PC-9 (cell line): Measurements from ENCODE around the gene BEST3. TPM values are rescaled to one million over a fixed set of nuclear protein-coding genes. Genes with fewer than 3 reads are reported as not detected.

Experiments
- Bru-seq: library from RNA; stranded (reverse); fragments of 400-500 nt; gene quantifications from one replicate; lab custom pipeline; 2021; lab: Mats Ljungman, UMichigan
- BruChase-seq, 2 experiments: library from RNA; stranded (reverse); fragments of 400-500 nt; gene quantifications; one replicate each; lab custom pipeline; 2021; lab: Mats Ljungman, UMichigan
- BruUV-seq: library from RNA; stranded (reverse); fragments of 400-500 nt; replicated peaks from 2 replicates; lab custom pipeline; 2021; lab: Mats Ljungman, UMichigan
- CTCF ChIA-PET: fragments of 300-600 bp; sonication (Branson Sonifier 250); formaldehyde crosslinking; loops from one replicate; lab custom pipeline; 2022; ENCODE audit warnings: antibody characterized with exemption; lab: Charles Lee
- POLR2A ChIA-PET: fragments of 300-600 bp; sonication (Branson Sonifier 250); formaldehyde crosslinking; loops from one replicate; lab custom pipeline; 2022; ENCODE audit warnings: antibody characterized with exemption; ENCODE audit not compliant: unreplicated experiment; lab: Charles Lee
- DNase-seq, 2 experiments: peaks; one replicate each; pipeline versions ENCODE4 v3.0.0 to v3.0.0-alpha.2; 2015 to 2022; ENCODE audit warnings: mixed read lengths in 1 of 2
- H2AFZ ChIP-seq: fragments of 200-600 bp; sonication (generic); 2 replicates; pipeline ENCODE4 v1.8.1; 2017; ENCODE audit warnings: antibody characterized with exemption
- H3F3A ChIP-seq: fragments of 200-600 bp; sonication (generic); 2 replicates; pipeline ENCODE4 v1.8.1; 2017; ENCODE audit warnings: antibody characterized with exemption, mild to moderate bottlenecking, low read depth; ENCODE audit not compliant: insufficient read depth
- H3K27ac ChIP-seq: fragments of 200-600 bp; sonication (generic); 2 replicates; pipeline ENCODE4 v1.6.1; 2016; ENCODE audit warnings: mixed run types
- H3K27me3 ChIP-seq: fragments of 200-600 bp; sonication (generic); 2 replicates; pipeline ENCODE4 v1.6.1; 2016; ENCODE audit warnings: low read depth, mixed run types; ENCODE audit not compliant: insufficient read depth
- H3K36me3 ChIP-seq: fragments of 200-600 bp; sonication (generic); 2 replicates; pipeline ENCODE4 v1.6.1; 2016; ENCODE audit warnings: low read depth, mixed run types
- H3K4me1 ChIP-seq: fragments of 200-600 bp; sonication (generic); replicated peaks from 2 replicates; pipeline ENCODE4 v1.6.1; 2016; ENCODE audit warnings: mixed run types; ENCODE audit not compliant: insufficient read depth
- H3K4me2 ChIP-seq: fragments of 200-600 bp; sonication (generic); 2 replicates; pipeline ENCODE4 v1.6.1; 2017; ENCODE audit warnings: mixed run types
- H3K4me3 ChIP-seq: fragments of 200-600 bp; sonication (generic); 2 replicates; pipeline ENCODE4 v1.6.1; 2016; ENCODE audit warnings: mixed run types
- H3K79me2 ChIP-seq: fragments of 200-600 bp; sonication (generic); 2 replicates; pipeline ENCODE4 v1.6.1; 2017; ENCODE audit warnings: low read depth, mixed run types
- H3K9me2 ChIP-seq: fragments of 200-600 bp; sonication (generic); 2 replicates; pipeline ENCODE4 v1.8.1; 2017; ENCODE audit warnings: mild to moderate bottlenecking; ENCODE audit not compliant: insufficient read depth
- H3K9me3 ChIP-seq: fragments of 200-600 bp; sonication (generic); 2 replicates; pipeline ENCODE4 v1.8.1; 2016; ENCODE audit warnings: low read depth; ENCODE audit not compliant: insufficient read depth
- H4K20me1 ChIP-seq: fragments of 200-600 bp; sonication (generic); 2 replicates; pipeline ENCODE4 v1.8.1; 2017; ENCODE audit not compliant: insufficient read depth
- CTCF ChIP-seq: fragments of 200-600 bp; sonication (generic); conservative IDR thresholded peaks from 2 replicates; pipeline ENCODE4 v1.6.1; 2017; ENCODE audit warnings: mixed run types, antibody characterized with exemption, mild to moderate bottlenecking, moderate library complexity
- EZH2 ChIP-seq: fragments of 200-600 bp; sonication (generic); IDR thresholded peaks from 2 replicates; pipeline ENCODE4 v1.8.0; 2017; ENCODE audit warnings: antibody characterized with exemption, low read depth
- intact Hi-C: fragments of 100-400 bp; cut with micrococcal nuclease; formaldehyde crosslinking; loops from one replicate; pipeline ENCODE4 v1.10.0; 2022; ENCODE audit not compliant: unreplicated experiment
- long read RNA-seq: library from polyadenylated mRNA; stranded (forward); transcript quantifications from one replicate; pipeline ENCODE4 v2.0.0, GENCODE V29; 2022
- total RNA-seq: library from RNA; stranded (reverse); gene quantifications from 2 replicates; pipeline ENCODE4 v1.2.3, GENCODE V29; 2021

Gene BEST3
- total RNA-seq, result 0.17 TPM in 1 of 2 replicates, not detected in the other
- Bru-seq, nascent RNA, result percentile 21 among the genes with signal in this experiment
- BruChase-seq, experiment 1, labeled RNA remaining after a 2-hour chase, result percentile 13 among the genes with signal in this experiment
- BruChase-seq, experiment 2, labeled RNA remaining after a 6-hour chase, result percentile 17 among the genes with signal in this experiment
- long read RNA-seq, partial matches to known transcripts, result 1 of 1 reads
- long read RNA-seq, other reads (novel, unspliced or antisense), result 0 of 1 reads

- intact Hi-C loops, result no loop called here
- Histone ChIP-seq H3K9me3 (no peaks in the 10 kb centered on the region), H3K27me3 (no peaks in the 10 kb centered on the region), H3K36me3 (no peaks in the 10 kb centered on the region), H2AFZ (no peak within 1 kb of the TSS), H3F3A (no peaks in the 10 kb centered on the region), H3K9me2 (no peaks in the 10 kb centered on the region), H3K79me2 (no peaks in the 10 kb centered on the region), H4K20me1 (no peaks in the 10 kb centered on the region), H3K4me1 (no peaks in the 10 kb centered on the region), H3K4me3 (no peak within 1 kb of the TSS), H3K27ac (no peak within 1 kb of the TSS), H3K4me2 (no peak within 1 kb of the TSS)
- POLR2A ChIA-PET, result no interaction called here
- TF ChIP-seq CTCF (no peak), EZH2 (no peak)
- no TSS peak for BruUV-seq
- CTCF ChIA-PET, result no interaction called here
- DNase-seq, result no peak
Measured at GRCh38 chr12:69698769-69699540, at the start of gene BEST3. Gene BEST3, minus strand, starts transcription at chr12:69699303. Its CDS starts 1,505 bp downstream, at chr12:69697798.

- Histone ChIP-seq H3K27me3 (no peaks in the 10 kb centered on the region), H3K9me3 (no peaks in the 10 kb centered on the region), H3K9me2 (no peaks in the 10 kb centered on the region), H3K27ac (no peak overlapping the region), H3K79me2 (peaks cover 28% of the 10 kb centered on the region), H3K4me3 (no peak overlapping the region), H3F3A (peaks cover 11% of the 10 kb centered on the region; the same call in 1 of the 2 replicates), H3K4me1 (peaks cover 12% of the 10 kb centered on the region), H3K4me2 (no peak overlapping the region), H3K36me3 (no peaks in the 10 kb centered on the region), H4K20me1 (no peaks in the 10 kb centered on the region), H2AFZ (no peak overlapping the region)
- no TSS peak for BruUV-seq
- intact Hi-C loops, result no loop called here
- POLR2A ChIA-PET, result interaction anchor here (0.6 kb wide), 1 partner anchor 12 kb away, joined by 3 read pairs; no protein-coding TSS in a partner anchor
- TF ChIP-seq CTCF (no peak), EZH2 (no peak)
- DNase-seq, result no peak
- CTCF ChIA-PET, result no interaction called here
Measured at GRCh38 chr12:69744109-69744508, 45.0 kb upstream of the BEST3 start.

- H3K4me3 ChIP-seq, result peak overlapping the region; percentile 82
- ChIA-PET POLR2A (interaction anchor here (0.7 to 0.9 kb wide), 2 partner anchors 10 to 205 kb away, joined by 4 to 7 read pairs; no protein-coding TSS in a partner anchor), CTCF (no interaction called here)
- H3K4me2 ChIP-seq, result peak overlapping the region; percentile 89
- peak overlapping the region; percentile 94 for H2AFZ ChIP-seq
- H3K27me3 ChIP-seq, result no peaks in the 10 kb centered on the region
- intact Hi-C loops, result no loop called here
- peaks cover 11% of the 10 kb centered on the region; the same call in 1 of the 2 replicates for H3F3A ChIP-seq
- TF ChIP-seq CTCF (no peak), EZH2 (no peak)
- H3K79me2 ChIP-seq, result peaks cover 28% of the 10 kb centered on the region
- no peaks in the 10 kb centered on the region for H3K36me3 ChIP-seq
- DNase-seq, result peak; percentile 53 to 57
- peak overlapping the region; percentile 88 for H3K27ac ChIP-seq
- peaks cover 12% of the 10 kb centered on the region for H3K4me1 ChIP-seq
- H3K9me3 ChIP-seq, result no peaks in the 10 kb centered on the region
- no peaks in the 10 kb centered on the region for H4K20me1 ChIP-seq
- BruUV-seq, result TSS peak; percentile 50
- no peaks in the 10 kb centered on the region for H3K9me2 ChIP-seq
Measured at GRCh38 chr12:69739287-69740191, 40.4 kb upstream of the BEST3 start.
